ENCODE results near the gene CDNF.

CDNF gene

DNA sequence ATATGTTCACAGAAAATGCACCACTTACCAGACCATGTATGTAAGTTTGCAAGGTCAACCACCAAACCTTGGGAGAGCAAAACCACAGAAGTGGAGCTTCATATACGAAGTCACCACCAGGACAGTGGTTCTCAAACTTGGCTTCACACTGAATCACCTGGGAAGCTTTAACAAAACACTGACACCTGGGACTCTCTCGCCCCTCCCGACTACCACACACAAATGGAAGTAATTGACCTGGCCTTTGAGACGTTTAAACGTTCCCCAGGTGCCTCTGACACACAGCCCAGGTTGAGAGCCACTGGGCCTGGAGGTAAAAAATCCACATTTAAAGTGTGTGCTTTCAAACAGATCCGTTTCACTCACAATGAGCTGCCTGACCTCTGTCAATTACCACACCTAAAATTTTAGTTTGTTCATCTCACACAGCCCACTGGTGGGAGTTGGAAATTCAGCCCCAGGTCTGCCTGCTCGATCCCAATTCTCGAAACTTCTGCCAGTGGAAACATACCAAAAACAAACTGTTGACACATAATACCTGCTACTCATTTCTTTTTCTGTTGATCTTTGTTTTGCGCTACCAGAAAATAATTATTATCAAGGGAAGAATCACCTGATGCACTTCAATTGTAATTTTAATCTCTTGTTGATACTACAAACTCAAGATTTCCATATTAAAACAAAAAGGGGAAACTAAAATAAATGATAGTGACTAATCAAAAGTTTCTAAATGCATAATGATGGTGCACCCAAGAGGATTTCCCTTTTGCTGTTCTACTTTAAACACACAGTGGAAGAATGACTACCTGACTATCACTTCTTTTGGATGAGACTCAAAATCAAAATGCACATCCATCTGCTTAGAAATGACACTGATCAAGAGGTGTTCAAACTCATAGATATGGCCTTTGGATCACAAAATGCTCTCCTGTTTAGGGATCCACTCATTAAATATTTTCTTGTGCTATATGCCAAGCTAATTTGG, 26.6 kb downstream of the CDNF start:
- TF ChIP-seq ZFX (IDR thresholded peaks at IDR 0.05), result no peak
- TF ChIP-seq, protein P1, sequence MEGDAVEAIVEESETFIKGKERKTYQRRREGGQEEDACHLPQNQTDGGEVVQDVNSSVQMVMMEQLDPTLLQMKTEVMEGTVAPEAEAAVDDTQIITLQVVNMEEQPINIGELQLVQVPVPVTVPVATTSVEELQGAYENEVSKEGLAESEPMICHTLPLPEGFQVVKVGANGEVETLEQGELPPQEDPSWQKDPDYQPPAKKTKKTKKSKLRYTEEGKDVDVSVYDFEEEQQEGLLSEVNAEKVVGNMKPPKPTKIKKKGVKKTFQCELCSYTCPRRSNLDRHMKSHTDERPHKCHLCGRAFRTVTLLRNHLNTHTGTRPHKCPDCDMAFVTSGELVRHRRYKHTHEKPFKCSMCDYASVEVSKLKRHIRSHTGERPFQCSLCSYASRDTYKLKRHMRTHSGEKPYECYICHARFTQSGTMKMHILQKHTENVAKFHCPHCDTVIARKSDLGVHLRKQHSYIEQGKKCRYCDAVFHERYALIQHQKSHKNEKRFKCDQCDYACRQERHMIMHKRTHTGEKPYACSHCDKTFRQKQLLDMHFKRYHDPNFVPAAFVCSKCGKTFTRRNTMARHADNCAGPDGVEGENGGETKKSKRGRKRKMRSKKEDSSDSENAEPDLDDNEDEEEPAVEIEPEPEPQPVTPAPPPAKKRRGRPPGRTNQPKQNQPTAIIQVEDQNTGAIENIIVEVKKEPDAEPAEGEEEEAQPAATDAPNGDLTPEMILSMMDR (conservative IDR thresholded peaks at IDR 0.05), result no peak; the same call in 1 of the 2 replicates
- no peak overlapping the region for H3K27ac ChIP-seq

DNA sequence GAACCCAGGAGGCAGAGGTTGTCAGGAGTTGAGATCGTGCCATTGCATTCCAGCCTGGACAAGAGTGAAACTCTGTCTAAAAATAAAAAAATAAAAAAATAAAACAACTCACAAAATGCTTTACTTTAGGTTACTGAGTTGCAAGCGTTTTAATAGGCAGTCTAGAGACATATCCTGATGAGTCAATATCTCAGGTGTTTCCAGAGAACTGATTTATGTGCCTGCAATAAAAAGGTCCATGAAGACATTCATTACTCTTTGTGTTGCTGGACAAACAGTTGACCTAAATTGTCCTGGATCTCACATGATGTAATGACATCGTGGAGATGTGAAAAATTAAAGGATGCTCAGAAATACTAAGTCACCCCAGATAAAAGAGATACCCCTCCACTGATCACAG, 31.5 kb downstream of the CDNF start:
- no peak overlapping the region for H3K27ac ChIP-seq
- TF ChIP-seq, protein P1 (conservative IDR thresholded peaks at IDR 0.05), result no peak
- TF ChIP-seq ZFX (IDR thresholded peaks at IDR 0.05), result no peak

DNA sequence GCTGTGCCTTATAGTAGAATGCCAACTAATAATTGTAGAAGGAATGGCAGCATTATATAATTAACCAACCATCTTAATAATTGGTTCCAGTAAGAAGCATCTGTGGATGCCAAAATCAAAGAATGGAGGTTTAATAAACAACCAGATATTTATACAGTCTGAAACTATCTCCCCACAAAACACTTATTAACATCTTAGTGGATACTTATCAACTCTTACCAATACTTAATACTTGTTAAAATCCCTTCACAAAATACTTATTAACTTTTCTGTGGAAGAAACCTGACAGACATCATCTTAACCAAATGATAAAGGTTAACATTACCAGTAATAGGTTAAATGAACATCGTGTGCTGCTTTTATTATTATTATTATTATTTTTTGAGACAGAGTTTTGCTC, 34.0 kb downstream of the CDNF start:
- H3K27ac ChIP-seq, result no peak overlapping the region
- TF ChIP-seq ZFX (IDR thresholded peaks at IDR 0.05), result no peak
- TF ChIP-seq, protein P1 (conservative IDR thresholded peaks at IDR 0.05), result no peak

DNA sequence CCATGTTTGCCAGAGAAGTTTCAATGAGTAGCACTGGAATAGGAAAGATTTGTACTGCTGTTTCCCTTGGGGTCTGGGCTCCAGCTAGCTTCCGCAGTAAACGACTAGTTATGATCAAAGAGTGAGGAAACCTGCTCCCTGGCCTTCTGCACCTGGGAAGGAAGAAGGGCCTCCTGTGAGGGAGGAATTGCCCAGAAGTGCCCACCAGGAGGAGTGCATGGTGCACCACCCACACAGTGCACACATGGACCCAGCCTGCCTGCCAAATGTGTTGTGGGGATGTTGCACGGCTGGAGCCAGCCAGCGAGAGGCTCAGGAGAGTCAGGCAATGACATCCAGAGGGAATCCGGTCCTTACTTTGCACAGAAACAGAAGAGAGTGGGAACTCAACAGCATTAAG, 36.1 kb downstream of the CDNF start:
- no peak overlapping the region for H3K27ac ChIP-seq
- TF ChIP-seq, protein P1 (conservative IDR thresholded peaks at IDR 0.05), result no peak
- no peak for TF ChIP-seq ZFX (IDR thresholded peaks at IDR 0.05)

DNA sequence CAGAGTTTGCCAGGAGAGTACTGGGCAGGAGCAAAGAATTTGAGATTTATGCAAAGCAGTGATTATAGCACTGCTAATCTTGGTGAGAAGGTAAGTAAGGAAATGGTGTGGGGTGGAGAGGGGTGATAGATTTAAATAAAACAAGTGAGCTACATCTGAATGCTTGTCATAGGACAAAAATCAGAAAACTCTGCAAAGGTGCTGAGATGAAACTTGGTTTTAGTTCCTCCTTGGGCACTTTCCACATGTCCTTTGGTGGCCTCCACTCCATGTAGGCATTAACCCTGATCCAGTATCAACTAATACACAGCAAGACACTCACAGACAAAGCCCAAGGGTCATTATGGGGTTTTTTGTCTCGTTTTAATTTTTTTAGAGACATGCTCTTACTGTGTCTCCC, 37.4 kb downstream of the CDNF start:
- TF ChIP-seq, protein P1 (conservative IDR thresholded peaks at IDR 0.05), result no peak
- TF ChIP-seq ZFX (IDR thresholded peaks at IDR 0.05), result no peak
- no peak overlapping the region for H3K27ac ChIP-seq

DNA sequence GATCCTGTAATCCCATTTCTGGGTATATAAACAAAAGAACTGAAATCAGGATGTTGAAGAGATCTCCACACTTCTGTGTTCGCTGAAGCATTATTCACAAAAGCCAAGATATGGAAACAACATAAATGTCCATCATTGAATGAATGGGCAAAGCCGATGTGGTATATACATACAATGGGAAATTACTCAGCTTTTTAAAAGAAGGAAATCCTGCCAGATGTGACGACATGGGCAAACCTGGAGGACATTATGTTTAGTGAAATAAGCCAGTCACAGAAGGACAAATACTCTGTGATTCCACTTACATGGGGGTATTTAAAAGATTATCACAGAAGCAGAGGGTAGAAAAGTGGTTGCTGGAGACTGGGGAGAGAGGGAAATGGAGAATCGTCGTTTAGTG, 39.2 kb downstream of the CDNF start:
- TF ChIP-seq, protein P1 (conservative IDR thresholded peaks at IDR 0.05), result no peak
- no peak for TF ChIP-seq ZFX (IDR thresholded peaks at IDR 0.05)
- no peak overlapping the region for H3K27ac ChIP-seq

DNA sequence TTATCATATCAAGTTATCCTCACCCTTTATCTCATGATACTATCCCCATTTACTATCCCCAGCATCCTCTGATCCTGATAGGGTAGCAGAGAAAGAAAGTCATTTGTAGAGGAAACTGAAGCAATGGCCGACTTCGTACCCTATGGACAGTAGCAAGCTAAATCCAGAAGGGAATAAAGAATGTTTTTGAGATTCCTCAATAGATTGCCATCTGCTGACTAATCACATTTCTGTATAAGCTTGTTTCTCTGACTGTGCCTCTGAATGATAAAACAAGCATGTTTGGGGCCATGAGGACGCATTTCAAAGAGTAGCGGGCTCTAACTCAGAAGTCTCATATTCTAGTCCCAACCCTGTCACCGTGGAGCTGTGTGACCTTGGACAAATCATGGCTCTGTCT, 49.9 kb downstream of the CDNF start:
- TF ChIP-seq, protein P1 (conservative IDR thresholded peaks at IDR 0.05), result no peak
- TF ChIP-seq ZFX (IDR thresholded peaks at IDR 0.05), result no peak
- no peak overlapping the region for H3K27ac ChIP-seq

All from C4-2B (cell line).